GM19463 (cell line): ENCODE results near the gene C5orf47.

Experiments used
- ATAC-seq: cut with Tn5 transposase; IDR thresholded peaks from one replicate; pipeline ENCODE4 v1.9.1; 2021; ENCODE audit warnings: mild to moderate bottlenecking, moderate library complexity; ENCODE audit not compliant: unreplicated experiment

The C5orf47 gene

GRCh38 chr5:173988554-173989431 is at the start of gene C5orf47:
TSS of gene C5orf47 (plus strand) at chr5:173989170. CDS start at chr5:173989264, 94 bp downstream.
- ATAC-seq: no peak

DNA sequence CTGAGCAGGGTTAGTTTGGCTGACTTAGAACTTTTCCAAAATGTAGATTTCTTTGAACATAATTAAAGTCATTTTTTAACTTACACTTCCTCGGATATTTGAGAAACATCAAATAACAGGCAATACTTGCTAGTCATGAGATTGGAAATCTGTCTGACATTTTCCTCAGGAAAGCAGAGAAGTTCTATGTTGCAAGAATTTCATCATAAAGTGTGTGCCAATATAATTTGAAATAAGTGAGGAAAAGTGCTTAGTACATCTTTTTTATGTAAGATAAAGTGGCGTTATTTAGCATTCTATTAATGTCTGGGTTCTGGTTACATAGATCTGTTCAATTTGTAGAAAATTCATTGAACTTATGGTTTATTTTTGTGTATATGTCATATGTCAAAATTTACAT is 48.7 kb upstream of the C5orf47 start:
- no peak for ATAC-seq

- no peak for ATAC-seq
Observed at GRCh38 chr5:173941102-173941501, 47.9 kb upstream of the C5orf47 start.

- ATAC-seq: no peak
Observed at GRCh38 chr5:173941758-173942401, 47.1 kb upstream of the C5orf47 start.

DNA sequence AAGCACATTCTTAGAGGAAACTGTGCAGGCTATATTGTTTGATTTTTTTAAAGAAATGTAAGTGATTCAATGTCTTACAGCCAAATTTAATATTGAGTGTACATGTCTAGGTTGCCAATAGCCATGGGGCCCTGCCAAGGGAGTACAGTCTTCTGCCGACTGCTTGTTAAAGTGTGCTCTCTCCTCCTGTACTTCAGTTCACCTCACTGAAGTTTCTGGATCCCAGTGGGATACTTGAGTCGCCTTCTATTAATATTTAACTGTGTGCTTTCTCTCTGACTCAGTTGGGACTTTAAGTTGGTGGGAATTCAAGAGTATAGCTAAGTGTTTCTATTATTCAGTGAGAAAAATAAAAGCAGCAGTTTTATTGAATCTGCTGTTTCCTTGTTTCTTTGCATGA is 44.5 kb upstream of the C5orf47 start:
- no peak for ATAC-seq

GRCh38 chr5:173945160-173945559 is 43.8 kb upstream of the C5orf47 start:
- ATAC-seq: no peak

DNA sequence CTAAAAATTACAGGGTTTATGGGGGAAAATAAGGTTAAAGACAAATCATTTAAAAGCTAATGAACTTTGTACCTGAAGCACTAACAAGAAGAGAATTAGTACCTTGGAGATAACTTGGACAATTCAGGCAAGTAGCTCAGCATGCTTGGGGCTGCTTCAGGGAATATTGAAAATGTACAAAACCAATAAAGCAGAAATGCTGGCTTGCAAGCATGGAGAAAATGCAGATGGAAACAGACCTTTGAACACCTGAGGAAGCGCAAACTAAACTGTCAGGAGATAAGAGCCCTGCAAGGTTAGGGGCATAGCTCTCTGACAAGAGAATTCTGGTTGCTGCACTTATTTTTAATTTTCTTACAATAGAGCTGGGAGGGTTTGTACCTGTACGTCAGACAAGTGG is 42.6 kb upstream of the C5orf47 start:
- no peak for ATAC-seq

DNA sequence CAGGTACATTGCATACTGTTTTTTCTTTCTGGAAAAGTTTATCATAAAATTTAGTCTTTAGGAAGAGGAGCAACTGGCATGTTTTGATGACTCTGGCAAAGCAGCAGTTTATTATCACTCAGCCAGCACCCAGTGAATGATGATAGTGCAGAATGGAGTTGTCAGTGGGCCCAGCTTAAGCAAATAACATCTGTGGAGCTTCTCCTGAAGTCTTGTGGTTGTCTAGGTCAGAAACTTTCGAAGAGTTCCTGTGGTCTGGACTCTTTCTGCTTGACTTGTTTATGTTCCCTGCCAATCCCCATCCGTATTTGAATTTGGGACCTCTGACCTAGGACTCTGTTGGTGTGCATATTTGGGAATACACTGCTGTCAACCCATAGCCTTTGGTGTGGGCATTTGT is 38.1 kb upstream of the C5orf47 start:
- ATAC-seq: no peak

DNA sequence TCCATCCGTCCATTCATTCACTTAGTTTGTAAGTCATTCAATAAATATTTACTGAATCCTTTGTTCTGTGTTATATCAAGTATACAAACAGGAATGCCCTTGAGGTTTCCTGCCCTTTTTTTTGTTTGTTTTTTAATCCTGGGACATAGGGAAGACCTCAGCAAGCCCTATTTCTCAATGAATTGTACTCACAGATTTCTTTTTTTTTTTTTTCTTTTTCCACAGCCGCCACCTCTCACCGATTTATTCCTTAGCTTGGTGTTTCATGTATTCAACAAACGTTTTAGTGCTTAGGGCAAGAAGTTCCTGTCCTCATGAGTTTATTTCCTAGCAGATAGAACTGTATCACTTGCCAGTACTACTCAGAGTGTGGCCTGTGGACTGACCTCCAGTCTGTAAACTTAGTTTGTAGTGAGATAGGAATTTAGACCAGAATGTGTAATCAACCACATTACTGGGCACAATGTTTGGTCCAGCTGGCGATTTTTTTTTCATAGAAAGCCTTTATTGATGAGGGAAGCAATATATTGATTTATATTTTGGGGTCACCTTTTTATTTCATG is 35.4 kb upstream of the C5orf47 start:
- no peak for ATAC-seq

GRCh38 chr5:173954671-173955521 is 34.1 kb upstream of the C5orf47 start:
- ATAC-seq: peak; percentile 86

DNA sequence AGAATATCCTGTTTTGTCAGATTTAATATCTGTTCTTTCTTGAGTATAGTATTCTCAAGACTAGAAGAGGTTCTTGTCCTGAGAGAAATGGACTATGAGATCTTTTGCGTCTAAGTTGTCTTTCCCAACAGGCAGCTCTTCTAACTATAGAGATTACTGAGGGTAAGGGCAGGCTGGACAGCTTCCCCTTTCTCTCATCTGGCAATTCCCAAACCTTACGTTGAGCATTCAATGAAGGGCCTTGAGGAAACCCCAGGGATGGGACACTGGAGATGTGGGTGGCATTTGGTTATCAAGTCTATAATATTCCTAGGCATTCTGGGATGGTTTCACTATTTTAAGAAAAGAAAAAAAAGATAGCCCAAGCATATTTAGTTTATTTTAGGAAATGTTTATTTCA is 28.0 kb upstream of the C5orf47 start:
- no peak for ATAC-seq

DNA sequence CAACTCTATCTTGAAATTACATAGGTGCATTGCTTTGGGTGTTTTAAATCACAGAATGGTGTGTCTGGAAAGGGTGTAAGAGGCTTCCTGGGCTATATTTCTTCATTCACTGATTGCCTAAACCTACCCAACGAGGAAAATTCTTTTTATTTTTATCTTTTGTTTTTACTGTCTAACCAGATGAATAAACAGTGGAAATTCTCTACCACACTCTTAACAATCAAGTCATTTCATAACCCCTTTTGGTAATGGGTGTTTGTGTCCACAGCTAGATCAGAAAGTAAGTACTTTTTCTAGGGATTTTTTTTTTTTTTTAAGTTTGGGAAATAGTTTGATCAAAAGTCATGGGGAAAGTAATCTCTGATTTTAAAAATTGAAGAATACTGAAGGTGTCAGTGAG is 27.6 kb upstream of the C5orf47 start:
- no peak for ATAC-seq

- no peak for ATAC-seq
Observed at GRCh38 chr5:173962436-173962972, 26.5 kb upstream of the C5orf47 start.

- no peak for ATAC-seq
Observed at GRCh38 chr5:173963182-173963838, 25.7 kb upstream of the C5orf47 start.

GRCh38 chr5:173963867-173964441 is 25.0 kb upstream of the C5orf47 start:
- no peak for ATAC-seq

GRCh38 chr5:173964506-173964905 is 24.5 kb upstream of the C5orf47 start:
- no peak for ATAC-seq

DNA sequence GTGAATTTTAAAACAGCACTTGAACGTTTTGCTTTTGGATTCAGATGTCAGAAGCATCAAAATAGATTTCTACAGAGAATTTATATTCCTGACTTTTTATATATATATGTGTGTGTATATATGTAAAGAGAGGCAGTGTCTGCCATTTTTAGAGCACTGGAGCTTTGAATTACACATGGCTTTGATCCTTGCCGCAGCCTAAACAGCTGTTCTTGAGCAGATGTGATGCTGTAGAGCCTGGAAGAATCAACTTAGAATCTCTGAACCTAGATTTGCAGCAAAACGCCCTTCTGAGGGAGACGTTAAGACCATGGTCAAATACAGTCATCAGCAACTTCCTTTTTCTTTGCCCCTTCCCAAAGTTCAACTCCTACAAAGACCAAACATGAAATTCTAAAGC is 21.7 kb upstream of the C5orf47 start:
- no peak for ATAC-seq

- no peak for ATAC-seq
Observed at GRCh38 chr5:173968154-173968797, 20.7 kb upstream of the C5orf47 start.
